Breast epithelium (tissue), 4 donors: Measurements from ENCODE around the gene SIGLEC5. TPM values are rescaled to one million over a fixed set of nuclear protein-coding genes. Genes with fewer than 3 reads are reported as not detected.
A peak's percentile ranks its signal among the peaks of the same experiment; 100 is the strongest.

Experiments
- DNase-seq, 2 donors: peaks; one replicate each; pipeline ENCODE4 v3.0.0-alpha.2; 2019; ENCODE audit warnings: low spot score in 2 of 2
- H3K27ac ChIP-seq, 2 donors: fragments of 200-600 bp; sonication (generic) in 1 of 2; one replicate each; pipeline ENCODE4 v1.5.1; 2016 to 2019; ENCODE audit warnings: mild to moderate bottlenecking in 1 of 2
- H3K27me3 ChIP-seq, 2 donors: fragments of 200-600 bp; sonication (generic) in 1 of 2; one replicate each; pipeline versions ENCODE4 v1.5.1 to v1.6.0; 2017 to 2019; ENCODE audit warnings: control low read depth in 1 of 2, mild to moderate bottlenecking in 1 of 2
- H3K36me3 ChIP-seq: fragments of 200-600 bp; one replicate; pipeline ENCODE4 v1.5.1; 2019
- H3K4me1 ChIP-seq, 2 donors: fragments of 200-600 bp; sonication (generic); one replicate each; pipeline ENCODE4 v1.5.1; 2016 to 2019; ENCODE audit warnings: control low read depth in 1 of 2
- H3K4me3 ChIP-seq, 3 donors: fragments of 200-600 bp; sonication (generic); 1 replicate in 2 of 3; 2 replicates in 1 of 3; pipeline ENCODE4 v1.5.1; 2016 to 2019; ENCODE audit warnings: mild to moderate bottlenecking in 3 of 3, moderate library complexity in 2 of 3
- H3K9me3 ChIP-seq, 2 donors: fragments of 200-600 bp; sonication (generic) in 1 of 2; one replicate each; pipeline ENCODE4 v1.5.1; 2016 to 2019; ENCODE audit warnings: control low read depth in 1 of 2
- POLR2A ChIP-seq: fragments of 450-650 bp; IDR thresholded peaks from one replicate; pipeline ENCODE4 v1.6.1; 2016; ENCODE audit warnings: antibody characterized with exemption, mild to moderate bottlenecking, moderate library complexity
- POLR2AphosphoS5 ChIP-seq, 3 donors: sonication (generic); formaldehyde crosslinking; IDR thresholded peaks; one replicate each; pipeline ENCODE4 v1.6.1; 2017; ENCODE audit warnings: antibody characterized with exemption in 3 of 3
- intact Hi-C: fragments of 100-400 bp; cut with DNase I; formaldehyde crosslinking; loops from one replicate; pipeline ENCODE4 v1.15.1; 2023; ENCODE audit warnings: low total_unique reads
- total RNA-seq, 3 donors: library from RNA; depleted of rRNA; stranded (reverse); fragments of >200 nt; gene quantifications; one replicate each; pipeline ENCODE4 v1.1.0, GENCODE V29; 2016
- TF ChIP-seq, protein P1 (sequence below), 3 donors: fragments of 450-650 bp; IDR thresholded peaks; one replicate each; pipeline ENCODE4 v1.5.1; 2016 to 2017; ENCODE audit warnings: antibody characterized with exemption in 3 of 3, mild to moderate bottlenecking in 3 of 3, moderate library complexity in 3 of 3

Gene SIGLEC5
- total RNA-seq, 3 donors from 2014 or later, result 1.6 to 1.8 TPM; not detected in 1

DNA sequence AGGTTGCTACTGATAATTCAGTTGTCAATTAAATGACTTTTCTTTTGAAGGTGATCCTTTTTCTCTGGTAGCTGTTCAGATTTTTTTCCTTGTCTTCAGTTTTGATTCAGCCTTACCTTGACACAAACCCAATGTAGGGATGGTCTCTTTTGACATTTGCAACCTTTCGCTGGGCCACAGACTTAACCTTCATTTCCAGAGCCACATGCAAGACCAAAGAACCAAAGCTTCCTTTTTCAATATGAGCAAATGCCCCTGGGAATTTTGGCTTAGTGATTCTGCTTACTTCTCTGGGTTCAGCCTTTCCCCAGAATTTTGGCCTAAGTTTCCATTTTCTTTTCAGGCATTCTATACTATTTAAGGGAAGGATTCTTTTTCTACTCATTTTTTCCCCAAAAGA lies 19.6 kb downstream of the SIGLEC5 start:
- no peaks in the 10 kb centered on the region for H3K27me3 ChIP-seq
- intact Hi-C loops, result no loop called here
- H3K36me3 ChIP-seq, result no peaks in the 10 kb centered on the region
- H3K9me3 ChIP-seq, result no peaks in the 10 kb centered on the region
- no peak overlapping the region for H3K4me3 ChIP-seq
- TF ChIP-seq POLR2A, result no peak
- TF ChIP-seq POLR2AphosphoS5 (IDR thresholded peaks at IDR 0.05), result no peak
- TF ChIP-seq, protein P1, sequence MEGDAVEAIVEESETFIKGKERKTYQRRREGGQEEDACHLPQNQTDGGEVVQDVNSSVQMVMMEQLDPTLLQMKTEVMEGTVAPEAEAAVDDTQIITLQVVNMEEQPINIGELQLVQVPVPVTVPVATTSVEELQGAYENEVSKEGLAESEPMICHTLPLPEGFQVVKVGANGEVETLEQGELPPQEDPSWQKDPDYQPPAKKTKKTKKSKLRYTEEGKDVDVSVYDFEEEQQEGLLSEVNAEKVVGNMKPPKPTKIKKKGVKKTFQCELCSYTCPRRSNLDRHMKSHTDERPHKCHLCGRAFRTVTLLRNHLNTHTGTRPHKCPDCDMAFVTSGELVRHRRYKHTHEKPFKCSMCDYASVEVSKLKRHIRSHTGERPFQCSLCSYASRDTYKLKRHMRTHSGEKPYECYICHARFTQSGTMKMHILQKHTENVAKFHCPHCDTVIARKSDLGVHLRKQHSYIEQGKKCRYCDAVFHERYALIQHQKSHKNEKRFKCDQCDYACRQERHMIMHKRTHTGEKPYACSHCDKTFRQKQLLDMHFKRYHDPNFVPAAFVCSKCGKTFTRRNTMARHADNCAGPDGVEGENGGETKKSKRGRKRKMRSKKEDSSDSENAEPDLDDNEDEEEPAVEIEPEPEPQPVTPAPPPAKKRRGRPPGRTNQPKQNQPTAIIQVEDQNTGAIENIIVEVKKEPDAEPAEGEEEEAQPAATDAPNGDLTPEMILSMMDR (IDR thresholded peaks at IDR 0.05), result no peak
- no peaks in the 10 kb centered on the region for H3K4me1 ChIP-seq
- DNase-seq, result no peak
- H3K27ac ChIP-seq, result no peak overlapping the region

DNA sequence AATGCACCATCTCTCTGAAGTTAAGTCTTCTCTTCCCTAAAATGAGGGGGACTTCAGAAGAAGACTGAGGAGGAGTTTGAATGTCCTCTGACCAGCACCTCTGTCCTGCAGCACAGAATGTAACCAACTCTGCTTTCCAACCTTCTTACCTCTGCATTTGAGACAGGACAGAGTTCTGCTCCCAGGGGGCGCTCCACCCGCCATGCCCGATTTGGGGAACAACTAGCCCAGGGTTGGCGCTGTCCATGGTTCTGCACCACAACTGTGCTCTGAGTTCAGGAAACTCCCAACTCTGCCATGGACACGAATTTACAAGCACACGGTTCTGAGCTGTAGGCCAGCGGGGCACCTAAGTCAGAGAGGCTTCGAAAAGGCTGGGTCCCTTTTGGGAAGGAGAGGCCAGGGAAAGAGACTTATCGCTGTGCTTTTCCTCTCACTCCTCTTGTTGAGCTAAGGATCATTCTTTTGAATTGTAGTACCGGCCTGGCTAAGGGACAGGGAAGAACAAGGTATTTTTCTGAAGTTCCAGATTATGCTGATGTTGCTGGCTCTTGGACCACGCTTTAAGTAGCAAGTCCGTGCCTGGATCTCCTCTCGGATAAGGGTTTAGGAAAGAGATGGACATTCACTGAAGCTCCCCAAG lies 22.2 kb downstream of the SIGLEC5 start:
- Histone ChIP-seq H3K9me3 (no peaks in the 10 kb centered on the region), H3K4me1 (no peaks in the 10 kb centered on the region), H3K27ac (no peak overlapping the region), H3K27me3 (no peaks in the 10 kb centered on the region), H3K36me3 (no peaks in the 10 kb centered on the region), H3K4me3 (no peak overlapping the region)
- intact Hi-C loops, result loop anchor here (5.0 kb wide), 1 partner anchor 1934 kb away; no protein-coding TSS in a partner anchor
- DNase-seq, result peak in 1 of 2 donors; percentile 84
- TF ChIP-seq, protein P1 (IDR thresholded peaks at IDR 0.05), result peak in 2 of 3 donors; percentile 40 to 48
- TF ChIP-seq POLR2AphosphoS5 (IDR thresholded peaks at IDR 0.05), result no peak
- no peak for TF ChIP-seq POLR2A

DNA sequence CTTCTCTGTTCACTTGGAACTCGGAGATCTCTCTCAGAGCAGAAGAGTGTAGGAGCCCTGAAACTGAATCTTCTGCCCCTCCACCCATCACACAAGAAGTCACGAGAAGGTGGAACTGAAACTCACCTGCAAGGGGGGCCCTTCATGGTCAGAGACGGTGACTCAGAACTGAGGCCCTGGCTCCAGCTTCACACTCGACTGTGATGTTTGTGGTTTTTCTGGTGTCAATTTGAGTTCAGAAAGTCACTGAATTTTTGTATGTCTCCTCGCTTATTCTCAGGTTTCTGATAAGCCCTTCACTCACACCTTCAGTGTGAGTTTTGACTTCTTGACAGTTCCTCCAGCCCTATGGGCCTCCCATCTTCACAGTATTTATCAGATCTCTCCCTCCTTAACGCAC lies 23.1 kb downstream of the SIGLEC5 start:
- no peaks in the 10 kb centered on the region for H3K36me3 ChIP-seq
- intact Hi-C loops, result loop anchor here (5.0 kb wide), 1 partner anchor 1935 kb away; no protein-coding TSS in a partner anchor
- TF ChIP-seq POLR2AphosphoS5 (IDR thresholded peaks at IDR 0.05) (no peak), POLR2A (no peak)
- TF ChIP-seq, protein P1 (IDR thresholded peaks at IDR 0.05), result no peak

DNA sequence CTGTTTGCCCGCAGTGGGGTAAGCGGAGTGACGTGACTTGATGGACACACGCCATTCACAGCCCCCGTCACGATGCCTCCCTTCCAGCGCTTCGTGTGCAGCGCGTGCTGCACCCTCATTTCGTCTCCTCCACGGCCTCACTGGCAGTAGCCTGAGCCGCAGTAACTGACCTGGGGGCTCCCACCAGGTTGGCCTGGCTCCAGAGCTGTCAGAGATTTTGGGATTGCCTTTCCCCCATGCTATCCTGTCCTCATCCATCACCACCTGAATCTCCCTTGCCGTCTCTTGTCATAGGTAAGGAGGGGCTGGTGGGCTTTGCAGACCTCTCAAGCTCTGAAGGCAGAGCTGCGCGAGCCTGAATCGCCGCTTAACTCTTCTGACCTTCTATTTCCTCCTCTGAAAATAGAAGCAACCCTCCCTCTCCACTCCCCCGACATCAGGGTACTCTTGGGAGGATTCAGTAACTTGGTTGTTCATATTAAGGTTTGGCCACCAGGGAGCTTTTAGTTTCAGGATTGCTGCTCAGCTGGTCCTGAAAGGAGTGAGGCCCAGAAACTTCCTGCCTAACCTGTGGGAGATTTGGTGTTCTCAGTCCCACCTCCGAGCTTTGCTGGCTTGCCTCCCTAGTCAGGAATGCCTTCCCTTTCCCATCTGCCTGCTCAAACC lies 27.9 kb downstream of the SIGLEC5 start:
- no peaks in the 10 kb centered on the region for H3K9me3 ChIP-seq
- intact Hi-C loops, result no loop called here
- TF ChIP-seq, protein P1 (IDR thresholded peaks at IDR 0.05), result no peak
- TF ChIP-seq POLR2A, result no peak
- no peaks in the 10 kb centered on the region for H3K4me1 ChIP-seq
- no peaks in the 10 kb centered on the region for H3K36me3 ChIP-seq
- H3K27me3 ChIP-seq, result peaks cover 0 to 6% of the 10 kb centered on the region in 2 donors
- H3K27ac ChIP-seq, result no peak overlapping the region
- no peak overlapping the region for H3K4me3 ChIP-seq
- no peak for DNase-seq

More for the DNA sequence above, 23.1 kb downstream of the SIGLEC5 start:
- no peaks in the 10 kb centered on the region for H3K4me1 ChIP-seq
- no peaks in the 10 kb centered on the region for H3K9me3 ChIP-seq
- no peaks in the 10 kb centered on the region for H3K27me3 ChIP-seq
- no peak overlapping the region for H3K4me3 ChIP-seq
- DNase-seq, result no peak
- no peak overlapping the region for H3K27ac ChIP-seq

DNA sequence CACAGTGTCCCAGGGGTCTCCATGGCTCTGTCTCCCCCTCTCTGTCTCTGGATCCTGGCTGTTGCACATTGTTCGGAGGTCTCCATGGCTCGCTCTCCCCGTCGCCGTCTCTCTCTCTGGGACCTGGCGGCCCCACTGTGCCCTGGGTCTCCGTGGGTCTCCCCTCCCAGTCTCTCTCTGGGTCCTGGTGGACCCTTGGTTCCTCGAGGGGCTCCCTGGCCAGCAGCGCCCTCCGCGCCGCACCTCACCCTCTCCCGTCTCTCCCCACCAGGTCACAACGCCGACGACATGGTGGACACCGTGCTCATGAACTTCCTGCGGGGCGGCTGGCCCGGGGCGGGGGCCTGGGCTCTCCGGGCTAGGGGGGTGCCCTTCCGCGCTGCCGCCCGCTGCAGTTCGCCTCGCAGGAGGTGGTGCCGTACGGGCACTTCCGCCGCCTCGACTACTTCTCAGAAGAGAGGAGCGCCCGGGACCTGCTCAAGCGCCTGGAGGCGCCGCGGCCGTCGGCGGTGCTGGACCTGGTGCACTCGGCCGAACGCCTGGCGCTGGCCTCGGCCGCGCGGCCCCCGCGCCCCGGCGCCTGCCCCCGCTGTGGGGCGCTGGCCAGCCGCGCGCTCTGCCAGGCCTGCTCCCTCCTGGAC lies 29.1 kb downstream of the SIGLEC5 start:
- no peak overlapping the region for H3K27ac ChIP-seq
- H3K9me3 ChIP-seq, result no peaks in the 10 kb centered on the region
- no peaks in the 10 kb centered on the region for H3K4me1 ChIP-seq
- DNase-seq, result no peak
- no peaks in the 10 kb centered on the region for H3K36me3 ChIP-seq
- intact Hi-C loops, result no loop called here
- H3K4me3 ChIP-seq, result no peak overlapping the region
- TF ChIP-seq, protein P1 (IDR thresholded peaks at IDR 0.05), result no peak
- no peak for TF ChIP-seq POLR2A
- TF ChIP-seq POLR2AphosphoS5 (IDR thresholded peaks at IDR 0.05), result no peak
- H3K27me3 ChIP-seq, result peaks cover 0 to 6% of the 10 kb centered on the region in 2 donors
